IPS-15b (cell line): ENCODE measurements around the gene KDM4C.

Experiments used
- H3K27me3 ChIP-seq: one replicate; pipeline ENCODE4 v1.6.1; 2013; ENCODE audit warnings: low read length; ENCODE audit not compliant: control insufficient read depth, insufficient read depth
- H3K36me3 ChIP-seq: one replicate; pipeline ENCODE4 v1.6.1; 2013; ENCODE audit warnings: low read length; ENCODE audit not compliant: control insufficient read depth, insufficient read depth
- H3K4me1 ChIP-seq: one replicate; pipeline ENCODE4 v1.6.1; 2013; ENCODE audit warnings: mild to moderate bottlenecking, low read length; ENCODE audit not compliant: control insufficient read depth, insufficient read depth
- H3K4me3 ChIP-seq: one replicate; pipeline ENCODE4 v1.5.1; 2013; ENCODE audit warnings: low read depth, low read length
- H3K9ac ChIP-seq: one replicate; pipeline ENCODE4 v1.6.1; 2013; ENCODE audit warnings: low read depth, mild to moderate bottlenecking, low read length
- H3K9me3 ChIP-seq: one replicate; pipeline ENCODE4 v1.6.1; 2013; ENCODE audit warnings: mild to moderate bottlenecking, low read length; ENCODE audit not compliant: control insufficient read depth, insufficient read depth

The KDM4C gene

GRCh38 chr9:6897207-6897822, 139.5 kb downstream of the KDM4C start:
- Histone ChIP-seq H3K4me1 (no peaks in the 10 kb centered on the region), H3K36me3 (no peaks in the 10 kb centered on the region), H3K27me3 (no peaks in the 10 kb centered on the region), H3K9me3 (no peaks in the 10 kb centered on the region), H3K4me3 (no peak overlapping the region), H3K9ac (no peak overlapping the region)

- H3K9ac ChIP-seq = no peak overlapping the region
- H3K27me3 ChIP-seq = no peaks in the 10 kb centered on the region
- no peaks in the 10 kb centered on the region for H3K9me3 ChIP-seq
- H3K36me3 ChIP-seq = no peaks in the 10 kb centered on the region
- no peak overlapping the region for H3K4me3 ChIP-seq
- no peaks in the 10 kb centered on the region for H3K4me1 ChIP-seq
These were observed 140.1 kb downstream of the KDM4C start for GRCh38 chr9:6897898-6898302.

- H3K9me3 ChIP-seq = no peaks in the 10 kb centered on the region
- no peaks in the 10 kb centered on the region for H3K27me3 ChIP-seq
- no peak overlapping the region for H3K9ac ChIP-seq
- no peak overlapping the region for H3K4me3 ChIP-seq
- no peaks in the 10 kb centered on the region for H3K4me1 ChIP-seq
- H3K36me3 ChIP-seq = no peaks in the 10 kb centered on the region
These were observed 141.5 kb downstream of the KDM4C start for GRCh38 chr9:6899274-6899673.

- Histone ChIP-seq H3K9me3 (no peaks in the 10 kb centered on the region), H3K27me3 (no peaks in the 10 kb centered on the region), H3K9ac (no peak overlapping the region), H3K4me3 (no peak overlapping the region), H3K4me1 (no peaks in the 10 kb centered on the region), H3K36me3 (no peaks in the 10 kb centered on the region)
These were observed 142.7 kb downstream of the KDM4C start for GRCh38 chr9:6900440-6900883.

GRCh38 chr9:6901180-6901579, 143.4 kb downstream of the KDM4C start:
- no peaks in the 10 kb centered on the region for H3K27me3 ChIP-seq
- no peaks in the 10 kb centered on the region for H3K4me1 ChIP-seq
- no peak overlapping the region for H3K4me3 ChIP-seq
- no peaks in the 10 kb centered on the region for H3K9me3 ChIP-seq
- no peak overlapping the region for H3K9ac ChIP-seq
- H3K36me3 ChIP-seq = no peaks in the 10 kb centered on the region

GRCh38 chr9:6902423-6902822, 144.7 kb downstream of the KDM4C start:
- no peaks in the 10 kb centered on the region for H3K9me3 ChIP-seq
- H3K4me1 ChIP-seq = peaks cover 3% of the 10 kb centered on the region
- no peaks in the 10 kb centered on the region for H3K36me3 ChIP-seq
- no peak overlapping the region for H3K4me3 ChIP-seq
- H3K27me3 ChIP-seq = no peaks in the 10 kb centered on the region
- H3K9ac ChIP-seq = no peak overlapping the region

- H3K27me3 ChIP-seq = no peaks in the 10 kb centered on the region
- no peak overlapping the region for H3K4me3 ChIP-seq
- H3K4me1 ChIP-seq = peaks cover 3% of the 10 kb centered on the region
- no peaks in the 10 kb centered on the region for H3K36me3 ChIP-seq
- no peaks in the 10 kb centered on the region for H3K9me3 ChIP-seq
- no peak overlapping the region for H3K9ac ChIP-seq
These were observed 146.6 kb downstream of the KDM4C start for GRCh38 chr9:6904371-6904770.

- Histone ChIP-seq H3K27me3 (no peaks in the 10 kb centered on the region), H3K9ac (no peak overlapping the region), H3K9me3 (no peaks in the 10 kb centered on the region), H3K4me3 (no peak overlapping the region), H3K36me3 (no peaks in the 10 kb centered on the region), H3K4me1 (peaks cover 3% of the 10 kb centered on the region)
These were observed 148.1 kb downstream of the KDM4C start for GRCh38 chr9:6905850-6906375.

- Histone ChIP-seq H3K36me3 (no peaks in the 10 kb centered on the region), H3K4me1 (peaks cover 3% of the 10 kb centered on the region), H3K27me3 (no peaks in the 10 kb centered on the region), H3K9me3 (no peaks in the 10 kb centered on the region), H3K9ac (no peak overlapping the region), H3K4me3 (no peak overlapping the region)
These were observed 150.1 kb downstream of the KDM4C start for GRCh38 chr9:6907772-6908381.

- H3K4me1 ChIP-seq = peaks cover 3% of the 10 kb centered on the region
- H3K9me3 ChIP-seq = no peaks in the 10 kb centered on the region
- no peaks in the 10 kb centered on the region for H3K36me3 ChIP-seq
- no peak overlapping the region for H3K9ac ChIP-seq
- H3K4me3 ChIP-seq = no peak overlapping the region
- H3K27me3 ChIP-seq = no peaks in the 10 kb centered on the region
These were observed 151.4 kb downstream of the KDM4C start for GRCh38 chr9:6909181-6909580.

- Histone ChIP-seq H3K27me3 (no peaks in the 10 kb centered on the region), H3K9me3 (no peaks in the 10 kb centered on the region)
These were observed 152.3 kb downstream of the KDM4C start for GRCh38 chr9:6910032-6910431.

GRCh38 chr9:6910497-6910896, 152.7 kb downstream of the KDM4C start:
- no peak overlapping the region for H3K9ac ChIP-seq

More at GRCh38 chr9:6910032-6910431, 152.3 kb downstream of the KDM4C start:
- Histone ChIP-seq H3K4me3 (no peak overlapping the region), H3K9ac (no peak overlapping the region), H3K36me3 (no peaks in the 10 kb centered on the region), H3K4me1 (peaks cover 3% of the 10 kb centered on the region)

More at GRCh38 chr9:6910497-6910896, 152.7 kb downstream of the KDM4C start:
- Histone ChIP-seq H3K36me3 (no peaks in the 10 kb centered on the region), H3K9me3 (no peaks in the 10 kb centered on the region), H3K4me3 (no peak overlapping the region), H3K27me3 (no peaks in the 10 kb centered on the region), H3K4me1 (peaks cover 3% of the 10 kb centered on the region)
